Measurements from ENCODE around the gene MLEC. TPM values are rescaled to one million over a fixed set of nuclear protein-coding genes. Genes with fewer than 3 reads are reported as not detected.

MLEC gene
- total RNA-seq, 2 experiments from 2014 or later = 79.2 to 79.4 TPM

DNA sequence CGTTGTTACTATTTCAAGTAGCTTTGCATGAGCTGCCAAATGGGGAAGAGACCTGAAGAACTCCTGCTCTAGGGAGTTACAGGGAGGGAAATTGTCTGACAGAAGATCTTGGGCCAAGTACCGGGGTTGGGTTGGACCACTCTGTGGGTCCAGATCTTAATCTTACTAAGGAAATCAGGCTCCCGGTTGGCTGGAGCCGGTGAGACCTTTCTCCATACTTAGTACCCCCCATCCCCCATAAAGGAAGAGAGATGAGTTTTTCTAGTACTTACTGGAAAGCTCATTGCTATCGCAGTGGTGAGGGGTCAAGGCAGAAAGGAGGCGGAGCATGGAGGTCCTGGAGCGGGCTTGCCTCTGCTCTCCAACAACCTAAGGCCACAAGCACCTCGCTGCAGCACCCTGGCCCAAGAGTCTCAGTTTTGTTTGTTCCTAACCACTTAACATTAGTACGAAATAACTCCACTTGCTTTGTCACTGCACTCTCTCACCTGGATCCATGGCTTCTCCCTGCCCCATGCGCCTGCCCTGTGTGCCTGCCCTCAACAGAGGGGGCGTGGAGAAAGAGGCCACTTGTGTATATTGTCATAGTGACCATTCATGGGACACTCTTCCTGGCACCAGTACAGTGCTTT, 16.5 kb downstream of the MLEC start:
- ChIA-PET POLR2A (no interaction called here), CTCF (interaction anchor here (1.4 to 1.7 kb wide), 2 partner anchors 54 to 57 kb away, joined by 3 to 5 read pairs; no protein-coding TSS in a partner anchor)
- intact Hi-C loops (cut with micrococcal nuclease) = no loop called here
- Mint-ChIP-seq H3K27me3 (no peaks in the 10 kb centered on the region), H3K4me3 (no peak overlapping the region), H3K4me1 (ENCODE audit: low read depth) (no peaks in the 10 kb centered on the region), H3K27ac (no peak overlapping the region), H3K9me3 (no peaks in the 10 kb centered on the region), H3K36me3 (ENCODE audit: low read depth) (peaks cover 26% of the 10 kb centered on the region)
- no peak for ATAC-seq
- DNase-seq = no peak
- TF ChIP-seq CTCF (IDR thresholded peaks at IDR 0.05) = no peak

GRCh38 chr12:120705618-120706017, 18.7 kb downstream of the MLEC start:
- H3K27me3 Mint-ChIP-seq = no peaks in the 10 kb centered on the region
- H3K9me3 Mint-ChIP-seq = no peaks in the 10 kb centered on the region
- H3K4me1 Mint-ChIP-seq (ENCODE audit: low read depth) = peaks cover 6% of the 10 kb centered on the region
- no peak for DNase-seq
- H3K36me3 Mint-ChIP-seq (ENCODE audit: low read depth) = peaks cover 8% of the 10 kb centered on the region
- ATAC-seq = no peak
- ChIA-PET CTCF (interaction anchor here (1.0 to 1.3 kb wide), 2 partner anchors 56 to 123 kb away, joined by 3 read pairs; no protein-coding TSS in a partner anchor), POLR2A (no interaction called here)
- intact Hi-C loops (cut with micrococcal nuclease) = no loop called here
- TF ChIP-seq CTCF (IDR thresholded peaks at IDR 0.05) = no peak
- H3K27ac Mint-ChIP-seq = no peak overlapping the region
- H3K4me3 Mint-ChIP-seq = no peak overlapping the region

DNA sequence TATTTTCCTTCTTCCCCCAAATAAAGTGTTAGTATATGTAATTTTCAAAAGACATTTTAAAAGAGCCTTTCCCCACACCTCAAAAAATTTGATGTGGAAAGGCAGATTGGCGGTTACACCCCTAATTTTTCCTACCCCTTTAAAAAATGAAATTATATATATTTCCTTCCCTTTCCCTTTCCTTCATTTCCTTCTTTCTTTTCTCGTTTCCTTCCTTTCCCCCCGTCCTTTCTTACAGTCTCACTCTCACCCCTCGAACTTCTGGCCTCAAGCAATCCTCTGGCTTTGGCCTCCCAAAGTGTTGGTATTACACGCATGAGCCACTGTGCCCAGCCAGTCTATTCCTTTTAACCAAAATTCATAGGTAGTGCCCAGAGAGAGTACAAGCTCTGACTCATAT, 19.1 kb downstream of the MLEC start:
- no peak for ATAC-seq
- Mint-ChIP-seq H3K27me3 (no peaks in the 10 kb centered on the region), H3K4me1 (ENCODE audit: low read depth) (peaks cover 6% of the 10 kb centered on the region), H3K4me3 (no peak overlapping the region), H3K36me3 (ENCODE audit: low read depth) (peaks cover 4% of the 10 kb centered on the region), H3K9me3 (no peaks in the 10 kb centered on the region), H3K27ac (no peak overlapping the region)
- POLR2A ChIA-PET = no interaction called here
- no peak for TF ChIP-seq CTCF (IDR thresholded peaks at IDR 0.05)
- CTCF ChIA-PET = interaction anchor here (1.0 to 1.3 kb wide), 2 partner anchors 57 to 123 kb away, joined by 3 read pairs; no protein-coding TSS in a partner anchor
- DNase-seq = no peak
- intact Hi-C loops (cut with micrococcal nuclease) = no loop called here

DNA sequence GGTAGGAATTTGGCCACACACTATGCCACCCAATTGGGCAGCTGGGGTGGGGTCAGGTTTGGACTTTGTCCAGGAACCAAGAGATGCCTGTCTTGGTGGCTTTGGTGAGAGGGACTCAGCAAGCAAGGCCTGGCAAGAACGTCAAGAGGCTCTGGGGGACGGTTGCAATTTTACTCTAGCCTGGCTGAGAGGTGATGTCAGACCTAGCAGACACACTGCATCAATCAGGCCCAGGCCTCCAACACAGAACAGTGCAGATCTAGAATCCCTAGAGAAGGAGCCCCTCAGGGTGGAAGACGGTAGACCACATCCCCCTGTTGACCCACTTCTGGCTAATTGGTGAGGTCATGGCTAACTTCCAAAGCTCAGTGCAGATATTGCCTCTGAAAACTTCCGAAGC, 21.7 kb downstream of the MLEC start:
- CTCF ChIA-PET = interaction anchor here (1.3 to 3.0 kb wide), 6 partner anchors 32 to 263 kb away, joined by 3 to 18 read pairs (median 6); partner anchors contain the start of gene POP5
- Mint-ChIP-seq H3K27ac (no peak overlapping the region), H3K27me3 (no peaks in the 10 kb centered on the region), H3K9me3 (no peaks in the 10 kb centered on the region), H3K4me3 (no peak overlapping the region), H3K4me1 (ENCODE audit: low read depth) (peaks cover 21% of the 10 kb centered on the region), H3K36me3 (ENCODE audit: low read depth) (peaks cover 7% of the 10 kb centered on the region)
- POLR2A ChIA-PET = interaction anchor here (1.1 to 2.6 kb wide), 4 partner anchors 8 to 21 kb away, joined by 4 to 10 read pairs (median 8); no protein-coding TSS in a partner anchor
- no peak for TF ChIP-seq CTCF (IDR thresholded peaks at IDR 0.05)
- ATAC-seq (no peak), DNase-seq (no peak)
- intact Hi-C loops (cut with micrococcal nuclease) = no loop called here

Measured in activated CD8-positive, alpha-beta T cell treated with anti-CD3 and anti-CD28 coated beads for 36 hours (primary cell).